Right lobe of liver (tissue), 6 donors: Measurements from ENCODE around the gene FCAMR. TPM values are rescaled to one million over a fixed set of nuclear protein-coding genes. Genes with fewer than 3 reads are reported as not detected.

Experiments
- ATAC-seq, 4 donors: fragments of 200-7000 bp; cut with Tn5 transposase; one replicate each; pipeline ENCODE4 v1.9.1; 2020; ENCODE audit warnings: mild to moderate bottlenecking in 4 of 4, moderate library complexity in 4 of 4
- DNase-seq, 3 donors: peaks; one replicate each; pipeline ENCODE4 v3.0.0-alpha.2; 2020
- H3K27ac ChIP-seq, 3 donors: fragments of 200-600 bp; one replicate each; pipeline ENCODE4 v1.8.0; 2022
- H3K27me3 ChIP-seq, 2 donors: fragments of 200-600 bp; one replicate each; pipeline ENCODE4 v1.8.0; 2022
- H3K36me3 ChIP-seq, 4 donors: fragments of 200-600 bp; sonication (generic) in 1 of 4; one replicate each; pipeline versions ENCODE4 v1.5.1 to v1.8.0; 2017 to 2022; ENCODE audit warnings: control low read depth in 1 of 4
- H3K4me1 ChIP-seq, 4 donors: fragments of 200-600 bp; sonication (generic) in 1 of 4; one replicate each; pipeline versions ENCODE4 v1.5.1 to v1.8.0; 2017 to 2022; ENCODE audit warnings: control low read depth in 1 of 4
- H3K4me3 ChIP-seq, 3 donors: fragments of 200-600 bp; one replicate each; pipeline ENCODE4 v1.8.0; 2022
- H3K9me3 ChIP-seq, 4 donors: fragments of 200-600 bp; sonication (generic) in 1 of 4; one replicate each; pipeline versions ENCODE4 v1.5.1 to v1.8.0; 2017 to 2022; ENCODE audit warnings: control low read depth in 1 of 4
- POLR2A ChIP-seq: fragments of 450-650 bp; IDR thresholded peaks from one replicate; pipeline ENCODE4 v1.6.1; 2017; ENCODE audit warnings: antibody characterized with exemption, mild to moderate bottlenecking
- WGBS: methylation state at CpG from one replicate; pipeline ENCODE4 v1.1.6; 2018; ENCODE audit warnings: low coverage, low lambda C conversion rate; ENCODE audit not compliant: insufficient coverage; ENCODE audit errors: missing lambda C conversion rate; 5-methylcytosine and 5-hydroxymethylcytosine counted together
- intact Hi-C, 2 donors: fragments of 100-400 bp; cut with DNase I; formaldehyde crosslinking; loops; one replicate each; pipeline versions ENCODE4 v1.11.2 to v1.14.1; 2022
- total RNA-seq, 6 experiments: library from RNA; depleted of rRNA in 2 of 6; stranded (reverse); fragments of >200 nt in 2 of 6; fragmentation: NEBNext Ultra II Directional in 3 of 6; extraction: Animal tissue kit (Norgen Biotek cat#: 25700) in 3 of 6; gene quantifications; one replicate each; pipeline versions ENCODE4 v1.1.0 to v1.2.4, GENCODE V29; 2016 to 2023
- TF ChIP-seq, protein P1 (sequence below), 4 donors: fragments of 200-600 bp in 3 of 4; fragments of 450-650 bp in 1 of 4; IDR thresholded peaks; one replicate each; pipeline versions ENCODE4 v1.5.1 to v1.8.0; 2016 to 2022; ENCODE audit warnings: antibody characterized with exemption in 4 of 4, mild to moderate bottlenecking in 2 of 4
- donor health status: DM: no; HTN: yes; CAD: no.
- donor health status: DM: no; HTN: no; CAD: no.
- donor health status: DM: no; HTN: no; CAD: no.
- donor health status: DM: no; HTN: yes; CAD: no.
- donor health status: DM: no; HTN: yes; CAD: no.

The FCAMR gene
- total RNA-seq, 6 experiments from 2014 or later, result 0.44 to 31.1 (median 2.2) TPM

DNA sequence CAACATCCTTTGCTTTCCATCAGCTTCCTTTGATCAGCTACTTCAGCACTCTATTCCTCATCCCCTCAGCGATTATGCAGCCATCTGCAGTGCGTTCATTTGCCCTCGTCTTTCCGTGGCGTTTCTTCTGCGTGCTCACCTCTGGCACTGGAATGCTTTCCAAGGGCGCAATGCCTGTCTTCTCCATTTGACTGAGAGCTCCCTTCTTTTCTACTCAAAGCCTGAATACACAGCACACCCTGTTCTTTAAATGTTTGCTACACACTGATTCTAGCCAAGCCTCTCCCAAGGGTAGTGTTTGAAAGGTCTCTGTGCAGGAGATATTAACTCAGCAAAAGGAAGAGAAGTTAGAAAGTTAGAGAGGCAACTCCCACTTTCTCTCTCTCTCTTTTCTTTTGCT is 39.7 kb upstream of the FCAMR start:
- Histone ChIP-seq H3K4me1 (peaks cover 0 to 12% (median 5%) of the 10 kb centered on the region in 4 donors), H3K36me3 (no peaks in the 10 kb centered on the region), H3K27me3 (no peaks in the 10 kb centered on the region), H3K27ac (no peak overlapping the region), H3K9me3 (no peaks in the 10 kb centered on the region), H3K4me3 (no peak overlapping the region)
- no peak for DNase-seq
- intact Hi-C loops, result no loop called here
- ATAC-seq, result no peak
- no peak for TF ChIP-seq POLR2A
- TF ChIP-seq, protein P1, sequence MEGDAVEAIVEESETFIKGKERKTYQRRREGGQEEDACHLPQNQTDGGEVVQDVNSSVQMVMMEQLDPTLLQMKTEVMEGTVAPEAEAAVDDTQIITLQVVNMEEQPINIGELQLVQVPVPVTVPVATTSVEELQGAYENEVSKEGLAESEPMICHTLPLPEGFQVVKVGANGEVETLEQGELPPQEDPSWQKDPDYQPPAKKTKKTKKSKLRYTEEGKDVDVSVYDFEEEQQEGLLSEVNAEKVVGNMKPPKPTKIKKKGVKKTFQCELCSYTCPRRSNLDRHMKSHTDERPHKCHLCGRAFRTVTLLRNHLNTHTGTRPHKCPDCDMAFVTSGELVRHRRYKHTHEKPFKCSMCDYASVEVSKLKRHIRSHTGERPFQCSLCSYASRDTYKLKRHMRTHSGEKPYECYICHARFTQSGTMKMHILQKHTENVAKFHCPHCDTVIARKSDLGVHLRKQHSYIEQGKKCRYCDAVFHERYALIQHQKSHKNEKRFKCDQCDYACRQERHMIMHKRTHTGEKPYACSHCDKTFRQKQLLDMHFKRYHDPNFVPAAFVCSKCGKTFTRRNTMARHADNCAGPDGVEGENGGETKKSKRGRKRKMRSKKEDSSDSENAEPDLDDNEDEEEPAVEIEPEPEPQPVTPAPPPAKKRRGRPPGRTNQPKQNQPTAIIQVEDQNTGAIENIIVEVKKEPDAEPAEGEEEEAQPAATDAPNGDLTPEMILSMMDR (IDR thresholded peaks at IDR 0.05), result no peak
- 73% methylated on average over 7 of the region's 7 CpGs for WGBS

GRCh38 chr1:207009182-207009850 is 39.1 kb upstream of the FCAMR start:
- intact Hi-C loops, result no loop called here
- H3K27ac ChIP-seq, result no peak overlapping the region
- H3K9me3 ChIP-seq, result no peaks in the 10 kb centered on the region
- H3K27me3 ChIP-seq, result no peaks in the 10 kb centered on the region
- no peak overlapping the region for H3K4me3 ChIP-seq
- ATAC-seq (peak in 1 of 4 donors; percentile 19), DNase-seq (no peak)
- TF ChIP-seq, protein P1 (IDR thresholded peaks at IDR 0.05), result no peak
- H3K4me1 ChIP-seq, result peaks cover 0 to 18% (median 6%) of the 10 kb centered on the region in 4 donors
- 94% methylated on average over 8 of the region's 10 CpGs for whole genome bisulfite sequencing
- no peaks in the 10 kb centered on the region for H3K36me3 ChIP-seq

DNA sequence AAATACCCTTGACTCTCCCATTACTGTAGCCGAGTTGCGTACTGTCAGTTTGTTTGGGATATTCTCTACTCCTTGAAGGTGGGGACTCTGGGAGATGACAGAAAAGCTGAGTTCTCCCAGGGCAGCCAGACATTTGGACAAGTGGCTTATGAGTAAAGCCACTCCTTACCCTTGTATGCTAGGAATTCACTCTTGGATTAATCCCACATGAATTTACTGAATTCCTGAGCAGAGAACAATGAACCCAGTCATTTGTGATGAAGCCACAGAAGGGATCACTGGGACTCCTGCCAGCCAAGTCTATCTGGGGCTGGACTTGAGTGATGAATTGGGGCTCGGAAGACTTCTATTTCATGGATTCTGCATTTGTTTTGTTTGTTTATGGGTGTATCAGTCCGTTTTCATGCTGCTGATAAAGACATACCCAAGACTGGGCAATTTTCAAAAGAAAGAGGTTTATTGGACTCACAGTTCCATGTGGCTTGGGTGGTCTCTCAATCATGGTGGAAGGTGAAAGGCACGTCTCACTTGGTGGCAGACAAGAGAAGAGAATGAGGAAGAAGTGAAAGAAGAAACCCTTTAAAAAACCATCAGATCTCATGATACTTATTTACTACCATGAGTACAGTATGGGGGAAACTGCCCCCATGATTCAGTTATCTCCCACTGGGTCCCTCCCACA is 37.2 kb upstream of the FCAMR start:
- WGBS, result 82% methylated on average over 3 of the region's 5 CpGs
- Histone ChIP-seq H3K36me3 (no peaks in the 10 kb centered on the region), H3K4me3 (no peak overlapping the region), H3K27ac (no peak overlapping the region), H3K27me3 (no peaks in the 10 kb centered on the region), H3K4me1 (peaks cover 0 to 18% (median 6%) of the 10 kb centered on the region in 4 donors), H3K9me3 (no peaks in the 10 kb centered on the region)
- intact Hi-C loops, result no loop called here
- DNase-seq, result no peak
- TF ChIP-seq POLR2A, result no peak
- TF ChIP-seq, protein P1 (IDR thresholded peaks at IDR 0.05), result no peak
- ATAC-seq, result no peak

DNA sequence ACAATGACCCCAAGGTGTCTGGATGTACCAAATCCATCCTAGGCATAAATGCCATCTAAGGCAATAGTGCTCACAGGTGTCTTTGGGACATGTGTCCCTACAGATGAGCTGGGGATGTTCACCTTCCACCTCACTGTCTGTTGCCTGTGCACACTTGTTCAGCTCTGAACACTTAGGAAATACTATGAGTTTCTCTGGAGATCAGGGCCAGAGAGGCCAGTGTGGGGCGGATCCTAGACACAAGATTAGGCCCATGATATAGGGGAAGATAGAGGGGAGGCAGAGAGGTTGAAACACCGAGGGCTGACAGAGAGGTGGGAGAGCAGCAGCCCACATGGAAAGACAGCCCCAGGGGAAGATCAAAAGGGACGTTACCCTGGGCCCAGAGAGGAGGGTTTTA is 36.7 kb upstream of the FCAMR start:
- WGBS, result 59% methylated on average over 2 of the region's 3 CpGs
- ATAC-seq, result no peak
- Histone ChIP-seq H3K4me3 (no peak overlapping the region), H3K27ac (no peak overlapping the region), H3K27me3 (no peaks in the 10 kb centered on the region), H3K36me3 (no peaks in the 10 kb centered on the region), H3K4me1 (peaks cover 0 to 18% (median 6%) of the 10 kb centered on the region in 4 donors), H3K9me3 (no peaks in the 10 kb centered on the region)
- DNase-seq, result no peak
- no peak for TF ChIP-seq POLR2A
- TF ChIP-seq, protein P1 (IDR thresholded peaks at IDR 0.05), result no peak
- intact Hi-C loops, result no loop called here
